GM13976 (cell line): ENCODE measurements around the gene ASAP2.

ENCODE experiments used
- DNase-seq: peaks from one replicate; pipeline ENCODE4 v3.0.0; 2012; ENCODE audit warnings: low spot score
- CTCF ChIP-seq: IDR thresholded peaks from 2 replicates; pipeline ENCODE4 v1.5.1; 2012; ENCODE audit warnings: borderline replicate concordance, mild to moderate bottlenecking; ENCODE audit not compliant: insufficient read depth; ENCODE audit errors: extremely low read depth, missing control alignments, control extremely low read depth
- in situ Hi-C: fragments of 300-500 bp; cut with MboI; formaldehyde crosslinking; loops from one replicate; pipeline ENCODE4 v1.12.0; 2022; ENCODE audit warnings: low sequenced_read_pairs, mixed read lengths, inconsistent platforms; ENCODE audit not compliant: unreplicated experiment

The ASAP2 gene

GRCh38 chr2:9205963-9206948, at the start of gene ASAP2:
Gene ASAP2, plus strand, starts transcription at chr2:9206812. Its CDS starts 293 bp downstream, at chr2:9207105.
- peak; percentile 48 for TF ChIP-seq CTCF

GRCh38 chr2:9158786-9159779, 47.5 kb upstream of the ASAP2 start:
- in situ Hi-C loops, result no loop called here
- no peak for DNase-seq
- TF ChIP-seq CTCF, result no peak

More at GRCh38 chr2:9205963-9206948, at the start of gene ASAP2:
- in situ Hi-C loops, result no loop called here
- peak; percentile 80 for DNase-seq

GRCh38 chr2:9160732-9161131, 45.9 kb upstream of the ASAP2 start:
- in situ Hi-C loops, result no loop called here
- DNase-seq, result no peak
- no peak for TF ChIP-seq CTCF

- DNase-seq, result no peak
- TF ChIP-seq CTCF, result no peak
- in situ Hi-C loops, result no loop called here
These were observed 43.8 kb upstream of the ASAP2 start for GRCh38 chr2:9162841-9163240.

- DNase-seq, result no peak
- no peak for TF ChIP-seq CTCF
- in situ Hi-C loops, result no loop called here
These were observed 43.1 kb upstream of the ASAP2 start for GRCh38 chr2:9163306-9164111.
